GM18867 (cell line): ENCODE data around the gene RNU6-1.

ENCODE experiments used
- ATAC-seq: cut with Tn5 transposase; IDR thresholded peaks from one replicate; pipeline ENCODE4 v1.9.1; 2021; ENCODE audit warnings: mild to moderate bottlenecking, moderate library complexity; ENCODE audit not compliant: unreplicated experiment

RNU6-1 gene

DNA sequence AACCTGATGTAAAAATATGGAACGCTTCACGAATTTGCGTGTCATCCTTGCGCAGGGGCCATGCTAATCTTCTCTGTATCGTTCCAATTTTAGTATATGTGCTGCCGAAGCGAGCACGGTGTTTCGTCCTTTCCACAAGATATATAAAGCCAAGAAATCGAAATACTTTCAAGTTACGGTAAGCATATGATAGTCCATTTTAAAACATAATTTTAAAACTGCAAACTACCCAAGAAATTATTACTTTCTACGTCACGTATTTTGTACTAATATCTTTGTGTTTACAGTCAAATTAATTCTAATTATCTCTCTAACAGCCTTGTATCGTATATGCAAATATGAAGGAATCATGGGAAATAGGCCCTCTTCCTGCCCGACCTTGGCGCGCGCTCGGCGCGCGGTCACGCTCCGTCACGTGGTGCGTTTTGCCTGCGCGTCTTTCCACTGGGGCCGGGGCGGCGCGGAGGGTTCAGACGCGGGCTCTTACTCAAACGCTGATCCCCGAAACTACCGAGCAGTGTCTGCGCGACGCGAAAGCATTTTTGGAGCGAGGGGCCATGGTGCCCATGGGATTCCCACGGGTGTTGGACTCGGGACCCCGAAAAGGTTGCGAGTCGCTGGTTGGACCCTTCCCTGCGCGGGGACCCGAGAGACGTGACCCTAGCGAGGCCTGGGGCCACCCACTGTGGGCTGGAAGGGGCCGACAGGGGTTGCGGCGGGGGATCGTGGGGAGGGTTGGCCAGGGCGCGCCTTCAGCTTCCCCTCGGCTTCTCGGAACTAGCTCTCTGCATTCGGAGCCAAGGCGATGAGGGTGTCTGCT, at the start of gene RNU6-1:
Gene RNU6-1 (minus strand): TSS at position 117 of the 820 bp plus-strand sequence.
- ATAC-seq = peak; percentile 87

DNA sequence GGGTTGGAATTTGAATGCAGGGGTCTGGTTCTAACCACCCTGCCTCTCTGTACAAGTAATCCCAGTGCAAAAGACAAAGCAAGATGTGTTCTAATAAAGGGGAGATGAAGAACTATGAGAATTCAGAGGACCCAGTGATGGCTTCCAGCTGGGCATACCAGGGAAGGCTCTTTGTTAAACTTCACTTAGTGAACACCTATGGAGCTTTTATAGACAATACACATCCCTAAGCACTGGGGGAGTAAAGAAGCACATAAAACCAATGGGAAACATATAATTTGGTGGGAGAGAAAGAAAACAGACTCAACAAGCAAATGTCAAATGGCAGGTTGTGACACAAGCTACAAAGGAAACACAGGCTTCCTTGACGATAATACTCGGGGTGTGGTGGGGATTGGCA, 47.9 kb upstream of the RNU6-1 start:
- ATAC-seq = no peak

DNA sequence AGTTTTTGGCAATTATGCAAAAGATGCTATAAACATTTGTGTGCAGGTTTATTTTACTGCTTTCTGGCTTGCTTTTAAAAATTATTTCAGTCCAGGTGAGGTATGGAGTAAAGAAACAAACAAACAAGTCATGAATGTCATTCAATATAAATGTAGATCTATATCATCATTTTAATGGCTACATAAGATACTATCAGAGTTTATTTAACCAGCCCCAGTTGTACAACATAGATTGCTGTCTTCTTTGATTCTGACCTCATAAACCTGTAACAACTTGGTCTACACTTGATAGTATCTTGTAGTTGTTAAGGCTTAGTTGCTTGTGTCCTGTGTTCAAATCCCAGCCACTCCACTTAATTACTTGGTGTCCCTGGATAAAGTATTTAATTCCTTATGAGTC, 46.0 kb upstream of the RNU6-1 start:
- no peak for ATAC-seq

DNA sequence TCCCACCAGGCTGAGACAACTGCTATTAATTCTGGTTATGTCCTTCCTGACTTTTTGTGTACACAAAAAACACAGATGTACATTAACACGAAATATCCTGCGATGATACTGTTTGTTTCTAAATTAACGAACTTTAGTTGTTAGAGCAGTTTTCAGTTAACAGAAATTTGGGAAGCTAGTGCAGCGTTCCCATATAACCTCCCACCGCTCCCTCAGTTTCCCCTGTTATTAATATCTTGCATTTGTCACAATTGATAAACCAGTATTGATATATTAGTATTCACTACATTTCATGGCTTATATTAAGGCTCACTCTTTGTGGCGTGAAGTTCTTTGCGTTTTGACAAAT, 45.3 kb upstream of the RNU6-1 start:
- ATAC-seq = no peak

DNA sequence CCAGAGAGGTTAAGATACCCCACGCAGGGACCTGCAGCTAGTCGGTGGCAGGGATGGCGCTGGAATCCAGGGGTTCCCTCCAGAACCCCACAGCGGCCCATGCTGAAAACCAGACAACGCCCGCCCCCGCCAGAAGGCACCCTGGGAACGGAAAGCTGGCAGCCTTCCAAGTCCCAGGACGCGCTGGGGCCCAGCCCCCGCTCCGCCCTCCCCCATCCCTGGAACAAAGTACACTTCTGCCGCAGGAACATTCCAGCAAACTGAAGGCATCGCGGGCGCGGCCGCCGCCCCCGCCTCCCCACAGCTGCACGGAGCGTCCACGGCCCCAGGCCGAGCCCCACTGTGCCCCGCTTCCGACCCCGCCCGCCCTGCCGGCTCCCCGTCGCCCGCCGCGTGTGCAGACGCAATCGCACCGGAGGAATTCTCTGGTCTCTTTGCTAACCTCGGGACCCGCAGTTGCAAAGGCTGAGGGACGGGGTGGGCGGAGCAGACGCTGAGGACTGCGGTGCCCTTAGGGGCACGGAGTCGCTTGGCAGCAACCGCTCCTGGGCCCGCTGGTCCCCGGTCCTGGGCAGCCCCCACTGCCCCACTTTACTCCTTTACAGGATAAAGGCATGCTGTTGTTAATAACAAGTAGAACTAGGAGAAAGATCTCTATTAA, 44.8 kb upstream of the RNU6-1 start:
- ATAC-seq = peak; percentile 39

DNA sequence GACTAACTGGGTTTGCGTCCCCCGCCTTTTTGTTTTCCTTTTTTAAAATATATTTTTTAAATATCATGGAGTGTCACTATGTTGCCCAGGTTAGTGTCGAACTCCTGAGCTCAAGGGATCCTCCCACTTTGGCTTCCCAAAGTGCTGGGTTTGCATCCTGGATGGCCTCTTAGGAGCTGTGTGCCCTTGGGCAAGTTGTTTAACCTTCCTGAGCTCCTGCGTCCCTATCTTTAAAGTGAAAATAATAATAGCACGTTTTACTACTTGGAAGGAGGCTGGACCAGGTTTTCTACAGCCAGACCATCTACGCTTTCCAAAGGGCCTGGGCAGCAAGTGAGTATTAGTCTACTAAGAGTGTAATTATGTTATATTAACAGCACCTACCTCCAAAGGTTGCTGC, 44.2 kb upstream of the RNU6-1 start:
- no peak for ATAC-seq

DNA sequence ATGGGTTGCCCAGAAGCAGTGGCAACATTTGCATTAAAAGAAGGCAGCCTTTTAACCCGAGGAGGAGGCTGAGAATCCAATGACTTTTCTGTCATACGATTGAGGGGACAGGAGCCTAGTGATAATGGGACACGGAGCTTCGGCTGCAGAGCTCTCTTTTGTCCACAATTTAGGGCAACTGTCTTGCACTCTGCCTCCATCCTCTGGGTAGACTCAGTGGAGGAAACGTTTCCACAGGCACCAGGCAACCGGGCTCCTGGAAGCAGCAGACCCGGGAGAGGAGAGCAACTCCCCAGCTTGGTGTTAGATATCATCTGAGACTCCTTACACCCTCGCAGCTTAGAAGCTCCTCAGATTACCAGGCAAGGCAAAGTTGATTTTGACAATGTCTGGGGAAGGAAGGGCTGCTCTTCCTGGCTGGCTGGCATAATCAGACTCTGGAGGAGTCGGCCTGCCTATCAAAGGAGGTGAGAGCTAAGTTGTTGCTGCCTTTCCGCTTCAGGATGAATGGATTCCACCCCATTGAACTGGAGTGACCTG, 43.5 kb upstream of the RNU6-1 start:
- no peak for ATAC-seq

DNA sequence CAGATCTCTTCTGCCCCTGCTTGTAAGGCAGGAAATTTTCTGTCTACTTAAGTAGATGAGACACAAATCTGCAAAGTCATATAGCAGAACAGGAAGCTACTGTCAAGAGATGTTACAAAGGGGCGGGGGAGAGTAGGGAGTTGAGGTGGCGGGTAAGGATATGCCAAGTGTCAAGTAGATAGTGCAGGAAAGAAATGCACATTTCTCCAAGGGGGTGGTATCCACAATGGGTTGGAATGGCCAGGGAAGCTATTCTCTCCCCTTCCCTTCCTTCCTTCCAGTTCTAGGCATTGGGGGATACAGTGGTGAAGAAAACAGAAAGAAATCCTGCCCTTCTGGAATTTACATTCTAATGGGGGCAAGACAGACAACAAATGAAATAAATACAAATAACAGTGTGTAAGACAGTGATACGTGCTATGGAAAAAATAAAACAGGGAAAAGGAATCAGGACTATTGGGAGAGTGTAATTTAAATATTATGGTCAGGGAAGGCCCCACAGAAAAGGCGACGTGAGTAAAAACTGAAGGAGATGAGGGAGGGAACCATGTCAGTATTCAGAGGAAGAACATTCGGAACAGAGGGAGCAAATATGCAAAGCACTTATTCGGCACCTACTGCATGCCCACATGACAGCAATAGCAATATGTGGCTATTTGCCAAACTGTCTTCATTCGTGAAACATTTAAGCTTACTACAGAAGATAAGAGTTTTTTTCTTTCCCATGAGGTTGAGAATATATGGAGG, 42.8 kb upstream of the RNU6-1 start:
- ATAC-seq = no peak

DNA sequence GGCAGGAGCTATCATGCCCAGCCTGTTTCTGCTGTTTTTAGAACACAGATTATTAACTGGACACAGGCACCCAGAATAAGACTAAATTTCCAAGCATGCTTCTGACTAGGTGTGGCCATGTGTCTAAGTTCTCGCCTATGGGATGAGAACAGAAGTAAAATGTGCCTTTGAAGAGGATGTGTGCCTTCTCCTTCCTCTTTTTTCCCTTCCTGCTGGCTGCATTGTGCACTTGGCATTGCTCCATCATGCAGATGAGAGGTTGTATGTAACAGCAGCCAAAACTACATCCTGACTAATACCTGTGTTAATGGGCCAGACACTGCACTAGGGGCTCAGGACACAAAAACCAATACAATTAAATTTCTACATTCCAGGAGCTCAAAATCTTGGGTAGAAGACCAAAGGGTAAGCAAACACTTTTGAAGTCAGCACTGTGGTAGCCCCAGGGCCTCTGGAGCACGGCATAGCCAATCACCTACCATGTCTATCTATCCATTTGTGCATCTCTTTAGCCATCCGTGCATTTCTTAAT, 40.9 kb upstream of the RNU6-1 start:
- ATAC-seq = no peak

DNA sequence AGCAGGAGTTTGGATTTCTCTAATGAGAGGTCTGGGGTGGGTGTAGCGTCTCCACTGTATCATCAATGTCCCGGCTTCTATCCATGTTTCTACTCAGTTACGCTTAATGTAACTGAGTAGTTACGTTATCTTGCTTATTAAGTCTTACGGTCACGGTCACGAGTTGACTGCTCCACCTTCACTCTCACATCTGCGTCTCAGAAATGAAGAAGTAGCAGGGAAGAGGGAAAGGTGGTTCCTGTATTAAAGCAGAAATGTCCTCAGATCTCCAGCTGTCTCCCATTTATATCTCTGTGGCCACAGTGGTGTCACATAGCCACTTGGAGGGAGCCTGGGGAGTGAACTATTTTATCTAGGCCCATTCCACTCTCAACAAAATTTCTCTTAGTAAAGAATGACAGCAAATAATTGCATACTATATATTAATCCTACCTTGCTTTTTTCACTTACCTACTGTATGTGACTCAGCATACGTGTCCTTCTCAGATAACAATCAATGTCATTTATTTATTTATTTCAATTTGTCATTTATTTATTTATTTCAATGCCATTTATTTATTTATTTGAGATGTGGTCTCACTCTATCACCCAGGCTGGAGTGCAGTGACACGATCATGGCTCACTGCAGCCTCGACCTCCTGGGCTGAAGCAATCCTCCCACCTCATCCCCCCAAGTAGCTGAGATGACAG, 39.7 kb upstream of the RNU6-1 start:
- ATAC-seq = no peak

DNA sequence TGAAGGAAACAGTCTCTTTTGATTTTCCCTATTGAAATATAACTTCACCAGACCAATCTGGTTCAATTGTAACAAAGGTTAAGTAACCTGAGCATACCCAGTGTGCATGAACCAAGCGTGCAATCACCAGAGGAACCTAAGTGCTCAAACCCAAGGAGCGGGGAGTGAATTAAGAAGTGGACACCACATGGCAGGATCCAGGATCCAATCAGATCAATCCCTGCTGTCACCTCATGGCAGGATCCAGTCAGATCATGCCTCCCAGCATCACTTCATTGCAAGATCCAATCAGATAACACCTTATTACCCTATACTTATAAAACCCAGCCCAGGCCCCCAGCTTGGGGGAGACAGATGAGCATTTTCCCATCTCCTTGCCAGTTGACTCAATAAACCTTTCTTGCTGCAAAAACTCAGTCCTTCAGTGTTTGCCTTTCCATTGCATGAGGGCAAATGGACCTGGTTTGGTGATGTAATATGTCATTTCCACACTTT, 38.9 kb upstream of the RNU6-1 start:
- ATAC-seq = no peak

DNA sequence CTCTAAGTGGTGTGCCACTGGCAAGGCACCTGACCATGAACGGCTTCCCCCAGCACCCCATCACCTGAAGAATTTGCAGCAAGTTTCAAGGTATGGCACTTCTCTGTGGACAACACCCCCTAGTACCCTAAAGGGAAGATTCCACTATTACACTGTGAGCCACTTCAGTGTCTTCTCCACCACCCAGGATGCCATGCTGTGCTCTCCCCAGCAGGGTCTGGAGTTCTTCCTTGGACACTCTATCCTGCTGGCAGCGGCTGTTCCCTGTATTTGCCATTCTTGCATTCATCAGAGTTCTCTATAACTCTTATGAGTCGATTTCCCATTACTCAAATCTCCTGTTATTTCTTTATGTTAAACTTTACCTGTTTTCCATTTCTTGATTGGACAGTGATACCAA, 33.9 kb upstream of the RNU6-1 start:
- ATAC-seq = no peak

DNA sequence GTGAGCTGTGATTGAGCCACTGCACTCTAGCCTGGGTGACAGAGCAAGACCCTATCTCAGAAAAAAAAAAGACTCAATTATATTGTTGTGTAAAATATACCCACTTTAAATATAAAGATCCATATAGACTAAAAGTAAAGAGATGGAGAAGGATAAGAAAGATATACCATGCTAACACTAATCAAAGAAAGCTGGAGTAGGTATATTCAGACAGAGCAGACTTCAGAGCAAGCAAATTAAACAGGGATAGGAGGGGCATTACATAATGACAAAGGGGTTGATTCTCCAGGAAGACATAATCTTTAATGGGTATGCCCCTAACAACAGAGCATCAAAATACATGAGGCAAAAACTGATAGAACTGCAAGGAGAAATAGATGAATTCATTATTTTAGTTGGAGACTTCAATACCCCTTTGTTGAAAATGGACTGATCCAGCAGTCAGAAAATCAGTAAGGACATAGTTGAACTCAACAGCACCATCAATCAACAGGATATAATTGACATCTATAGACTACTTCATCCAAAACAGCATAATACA, 31.1 kb upstream of the RNU6-1 start:
- ATAC-seq = no peak

DNA sequence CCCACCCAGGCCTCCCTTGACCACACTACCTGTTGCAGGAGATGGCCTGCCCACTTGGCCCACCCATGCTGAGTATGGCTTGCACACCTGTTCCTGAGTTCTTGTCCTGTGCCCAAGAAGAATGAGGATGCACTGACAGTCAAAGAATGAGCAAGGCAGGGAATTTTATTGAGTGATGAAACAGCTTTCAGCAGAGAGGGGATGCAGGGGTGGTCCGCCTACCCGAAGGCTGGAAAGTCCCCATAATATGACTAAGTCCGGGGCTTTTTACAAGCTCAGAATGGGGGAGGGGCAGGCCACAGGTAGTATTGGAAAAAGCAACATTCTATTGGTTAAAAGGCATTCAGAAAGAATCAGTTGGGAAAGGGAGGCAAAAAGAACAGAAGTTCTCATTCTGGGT, 29.9 kb upstream of the RNU6-1 start:
- no peak for ATAC-seq

DNA sequence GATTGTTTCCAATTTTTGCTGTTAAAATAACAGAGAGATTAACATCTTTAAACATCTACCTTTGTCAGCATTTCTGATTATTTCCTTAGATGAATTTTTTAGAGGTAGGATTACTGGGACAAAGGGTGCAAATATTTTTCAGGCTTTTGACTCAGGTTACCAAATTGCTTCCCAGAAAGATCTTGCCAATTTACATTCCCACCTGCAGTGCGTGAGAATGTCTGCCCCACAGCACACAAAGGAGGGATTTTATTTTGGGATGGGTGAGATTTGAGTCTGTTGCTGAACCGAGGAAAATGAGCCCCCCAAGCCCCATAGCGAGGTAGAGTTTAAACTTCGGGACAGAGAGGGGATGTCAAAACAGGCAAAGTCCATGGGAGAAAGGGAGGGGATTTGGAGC, 25.9 kb upstream of the RNU6-1 start:
- no peak for ATAC-seq

DNA sequence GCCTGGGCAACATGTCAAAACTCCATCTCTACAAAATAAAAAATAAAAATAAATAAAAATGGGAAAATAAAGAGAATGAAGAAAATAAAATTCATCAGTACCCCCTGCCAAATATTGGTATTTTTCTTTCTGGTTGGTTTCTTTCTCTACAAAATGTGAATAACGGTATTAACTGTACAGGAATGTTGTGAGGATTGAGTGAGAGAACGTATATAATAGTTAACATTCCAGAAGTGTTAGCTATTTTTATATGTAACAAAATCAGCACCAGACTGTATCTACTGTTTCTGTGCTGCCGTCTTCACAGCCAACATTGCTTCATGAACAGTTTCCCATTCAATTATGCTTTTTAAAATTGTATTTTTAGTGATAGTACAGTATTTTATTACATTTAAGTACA, 25.5 kb upstream of the RNU6-1 start:
- ATAC-seq = no peak

DNA sequence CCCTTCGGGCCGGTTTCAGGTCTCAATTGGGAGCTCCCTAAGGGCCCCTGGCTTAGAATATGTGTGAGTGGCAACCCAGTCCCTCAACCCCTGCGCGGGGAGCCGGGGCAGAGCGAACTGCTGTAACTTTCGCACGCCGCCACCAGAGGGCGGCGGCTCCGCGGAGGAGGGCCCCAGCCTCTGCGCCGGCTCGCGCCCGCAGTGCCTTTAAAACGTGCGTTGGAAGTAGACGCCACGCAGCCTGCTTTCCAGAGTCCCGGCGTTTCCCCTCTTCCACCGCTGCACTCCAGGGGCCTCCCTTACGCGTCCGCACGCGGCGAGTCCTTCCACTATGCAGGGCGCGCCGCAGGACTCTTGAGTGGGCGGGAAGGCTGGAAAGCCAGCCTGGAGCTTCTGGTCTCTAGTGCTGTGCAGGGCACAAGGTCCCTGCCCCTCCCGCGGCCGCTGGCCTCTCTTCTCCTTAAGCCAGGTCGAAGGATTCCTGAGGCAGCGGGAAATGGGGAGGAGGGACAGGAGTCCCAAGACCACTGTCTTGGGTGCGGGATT, 23.7 kb upstream of the RNU6-1 start:
- ATAC-seq = peak; percentile 76

DNA sequence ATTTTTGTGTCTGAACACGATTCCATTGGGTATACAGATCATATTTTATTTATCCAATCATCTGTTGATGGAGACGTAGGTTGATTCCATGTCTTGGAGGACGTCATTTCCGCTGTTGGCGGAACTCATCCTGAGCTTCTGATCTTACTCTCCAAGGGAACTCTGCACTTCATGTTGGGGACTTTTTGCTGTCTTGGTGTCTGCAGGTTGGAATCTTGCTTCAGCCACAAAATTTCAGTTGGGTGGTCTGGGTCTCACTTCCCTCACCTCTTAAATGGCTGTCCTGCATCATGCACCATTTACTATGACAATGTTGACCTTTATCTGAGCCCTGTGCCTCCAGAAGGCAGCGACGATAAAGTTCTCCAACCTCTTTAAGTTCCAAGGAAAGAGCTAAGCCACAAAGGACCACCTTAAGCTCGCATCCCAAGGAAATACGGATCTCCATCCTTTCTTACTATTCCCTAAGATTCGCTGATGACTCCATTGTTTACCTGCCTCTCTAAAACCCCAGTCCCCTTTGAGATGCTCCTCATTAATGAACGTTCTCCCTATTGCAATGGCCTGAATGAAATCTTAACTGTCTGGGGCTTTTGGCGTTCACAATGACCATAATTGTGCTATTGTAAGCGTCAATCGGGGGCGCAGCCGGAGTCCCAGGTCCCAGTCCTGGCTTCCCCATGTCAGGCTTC, 23.1 kb upstream of the RNU6-1 start:
- peak; percentile 33 for ATAC-seq

DNA sequence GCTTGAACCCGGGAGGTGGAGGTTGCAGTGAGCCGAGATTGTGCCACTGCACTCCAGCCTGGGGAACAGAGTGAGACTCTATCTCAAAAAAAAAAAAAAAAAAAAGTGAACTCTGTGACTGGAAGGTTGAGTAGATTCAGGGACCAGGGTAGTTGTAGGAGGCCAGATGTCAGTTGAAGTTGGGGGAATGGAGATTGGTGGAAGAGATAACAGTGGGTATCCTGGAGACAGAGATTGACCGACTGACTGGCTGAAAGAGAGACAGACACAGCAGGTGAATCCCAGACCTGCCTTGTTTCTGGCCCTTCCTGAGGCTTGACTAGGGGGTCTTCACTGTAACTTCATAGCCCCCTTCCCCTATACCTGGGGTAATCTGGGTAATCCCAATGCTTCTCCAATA, 22.1 kb upstream of the RNU6-1 start:
- no peak for ATAC-seq
